A549 (cell line): ENCODE measurements around the gene SCML1. TPM values are rescaled to one million over a fixed set of nuclear protein-coding genes. Genes with fewer than 3 reads are reported as not detected.

Source experiments
- ATAC-seq, 2 experiments: fragments of 200-7000 bp in 1 of 2; fragments of >200 bp in 1 of 2; cut with Nextera tagmentation in 1 of 2; cut with Tn5 transposase in 1 of 2; 3 replicates each; pipeline versions ENCODE4 v1.8.0 to v1.9.1; 2018 to 2020; ENCODE audit warnings: mild to moderate bottlenecking in 1 of 2, moderate library complexity in 1 of 2
- CTCF ChIA-PET: fragments of 300-600 bp; sonication (Branson Sonifier 250); formaldehyde crosslinking; extraction: SDS; loops from one replicate; lab custom pipeline; 2021; ENCODE audit warnings: antibody characterized with exemption, inconsistent platforms; lab: Yijun Ruan, JAX
- POLR2A ChIA-PET: fragments of 350-600 bp; formaldehyde crosslinking; extraction: SDS; loops from one replicate; lab custom pipeline; 2021; ENCODE audit warnings: antibody characterized with exemption, inconsistent platforms; lab: Yijun Ruan, JAX
- DNase-seq, 2 experiments: peaks; one replicate each; pipeline versions ENCODE4 v3.0.0 to v3.0.0-alpha.2; 2011 to 2016; ENCODE audit warnings: low read depth in 1 of 2, low spot score in 1 of 2
- FAIRE-seq: peaks from 2 replicates; lab custom pipeline; 2011; peaks lifted over from hg19 to GRCh38; lab: Jason Lieb, UNC
- H3K27ac ChIP-seq, 2 experiments: fragments of >200 bp; sonication (Bioruptor Twin); formaldehyde crosslinking; 3 replicates each; pipeline ENCODE4 v1.5.1; 2016 to 2017
- H3K4me1 ChIP-seq: fragments of >200 bp; sonication (Bioruptor Twin); formaldehyde crosslinking; 3 replicates; pipeline ENCODE4 v1.6.1; 2016
- H3K4me2 ChIP-seq: fragments of >200 bp; sonication (Bioruptor Twin); formaldehyde crosslinking; 3 replicates; pipeline ENCODE4 v1.6.1; 2016
- H3K4me3 ChIP-seq: fragments of >200 bp; sonication (Bioruptor Twin); formaldehyde crosslinking; 3 replicates; pipeline ENCODE4 v1.5.1; 2016
- H3K9me3 ChIP-seq: fragments of >200 bp; sonication (Bioruptor Twin); formaldehyde crosslinking; 3 replicates; pipeline ENCODE4 v1.6.1; 2016
- CBX8 ChIP-seq: fragments of 200-600 bp; sonication (generic); IDR thresholded peaks from 2 replicates; pipeline ENCODE4 v1.6.1; 2016
- CHD4 ChIP-seq: fragments of 200-600 bp; sonication (generic); IDR thresholded peaks from 2 replicates; pipeline ENCODE4 v1.6.1; 2016; ENCODE audit warnings: antibody characterized with exemption, mild to moderate bottlenecking, borderline replicate concordance
- EP300 ChIP-seq, 2 experiments: fragments of >200 bp; sonication (Bioruptor Twin); formaldehyde crosslinking; IDR thresholded peaks; 2 replicates in 1 of 2; 3 replicates in 1 of 2; pipeline ENCODE4 v1.6.1; 2016 to 2017
- ESRRA ChIP-seq: fragments of 150-350 bp; IDR thresholded peaks from 2 replicates; pipeline ENCODE4 v1.6.1; 2014; ENCODE audit warnings: mild to moderate bottlenecking, low read length, borderline replicate concordance
- FOSL2 ChIP-seq, 2 experiments: fragments of 450-650 bp in 1 of 2; fragments of >200 bp in 1 of 2; sonication (Bioruptor Twin) in 1 of 2; formaldehyde crosslinking; IDR thresholded peaks; 2 replicates each; pipeline versions ENCODE4 v1.5.0 to v1.6.1; 2016 to 2020; ENCODE audit warnings: mild to moderate bottlenecking in 1 of 2, moderate library complexity in 1 of 2
- FOXS1 ChIP-seq: fragments of 250-450 bp; sonication (Bioruptor Pico); IDR thresholded peaks from 2 replicates; pipeline ENCODE4 v1.5.0; 2020; ENCODE audit warnings: mild to moderate bottlenecking, moderate library complexity
- HDAC2 ChIP-seq: fragments of 200-600 bp; sonication (generic); IDR thresholded peaks from 2 replicates; pipeline ENCODE4 v1.6.1; 2016
- HOXB5 ChIP-seq: fragments of 250-450 bp; sonication (Bioruptor Pico); IDR thresholded peaks from 2 replicates; pipeline ENCODE4 v1.5.0; 2020; ENCODE audit warnings: mild to moderate bottlenecking, moderate library complexity
- JUN ChIP-seq, 2 experiments: fragments of >200 bp; sonication (Bioruptor Twin); formaldehyde crosslinking; IDR thresholded peaks; 2 replicates in 1 of 2; 3 replicates in 1 of 2; pipeline ENCODE4 v1.6.1; 2016 to 2017
- MAFK ChIP-seq: fragments of 450-650 bp; IDR thresholded peaks from 2 replicates; pipeline ENCODE4 v1.6.1; 2014; ENCODE audit not compliant: partially characterized antibody
- MAZ ChIP-seq: fragments of 150-350 bp; IDR thresholded peaks from 2 replicates; pipeline ENCODE4 v1.6.1; 2014; ENCODE audit warnings: antibody characterized with exemption, low read depth, low read length, borderline replicate concordance
- PHF8 ChIP-seq: fragments of 200-600 bp; sonication (generic); IDR thresholded peaks from 2 replicates; pipeline ENCODE4 v1.6.1; 2016; ENCODE audit warnings: low read depth, mild to moderate bottlenecking, antibody characterized with exemption, moderate library complexity, borderline replicate concordance
- POLR2AphosphoS2 ChIP-seq: conservative IDR thresholded peaks from 2 replicates; pipeline ENCODE4 v1.6.1; 2012; ENCODE audit warnings: low read length, improper control_type of control experiment, inconsistent platforms
- RAD21 ChIP-seq, 2 experiments: fragments of >200 bp in 1 of 2; sonication (Bioruptor Twin) in 1 of 2; formaldehyde crosslinking in 1 of 2; IDR thresholded peaks in 1 of 2; conservative IDR thresholded peaks in 1 of 2; 2 replicates in 1 of 2; 3 replicates in 1 of 2; pipeline ENCODE4 v1.6.1; 2012 to 2018; ENCODE audit warnings: inconsistent platforms in 1 of 2
- SMC3 ChIP-seq: fragments of >200 bp; sonication (Bioruptor Twin); formaldehyde crosslinking; IDR thresholded peaks from 3 replicates; pipeline ENCODE4 v1.6.1; 2018; ENCODE audit warnings: inconsistent platforms
- SREBF2 ChIP-seq: fragments of 450-650 bp; IDR thresholded peaks from 2 replicates; pipeline ENCODE4 v1.6.1; 2014; ENCODE audit warnings: mild to moderate bottlenecking, moderate library complexity
- TP53 ChIP-seq: fragments of 250-450 bp; sonication (Bioruptor Pico); IDR thresholded peaks from 2 replicates; pipeline ENCODE4 v1.5.0; 2021; ENCODE audit warnings: mild to moderate bottlenecking, moderate library complexity
- ZC3H11A ChIP-seq: fragments of 450-650 bp; IDR thresholded peaks from 2 replicates; pipeline ENCODE4 v1.6.1; 2014; ENCODE audit warnings: antibody characterized with exemption, mild to moderate bottlenecking
- WGBS: methylation state at CpG from one replicate; pipeline ENCODE4 v1.1.6; 2017; ENCODE audit errors: missing lambda C conversion rate; 5-methylcytosine and 5-hydroxymethylcytosine counted together
- polyA plus RNA-seq, 4 experiments: library from polyadenylated mRNA; depleted of rRNA in 3 of 4; stranded (reverse); fragments of >200 nt; fragmentation: RNase III in 1 of 4; extraction: RNeasy Plus Mini Kit Qiagen cat#74134 plus additional on column Dnase treatment in 1 of 4; gene quantifications; 2 replicates in 3 of 4; 3 replicates in 1 of 4; pipeline ENCODE4 v1.2.3, GENCODE V29; 2011 to 2017
- TF ChIP-seq, protein P1 (sequence below): fragments of >200 bp; sonication (Bioruptor Twin); formaldehyde crosslinking; IDR thresholded peaks from 3 replicates; pipeline ENCODE4 v1.5.1; 2016
- TF ChIP-seq, protein P2 (sequence below): fragments of 250-450 bp; sonication (Bioruptor Pico); IDR thresholded peaks from 2 replicates; pipeline ENCODE4 v1.5.0; 2021; ENCODE audit warnings: mild to moderate bottlenecking, moderate library complexity, borderline replicate concordance
- TF ChIP-seq, protein P3 (sequence below): IDR thresholded peaks from 2 replicates; pipeline ENCODE4 v1.6.1; 2012; ENCODE audit warnings: low read depth, borderline replicate concordance
- TF ChIP-seq, protein P4 (sequence below): fragments of >200 bp; sonication (Bioruptor Twin); formaldehyde crosslinking; IDR thresholded peaks from 3 replicates; pipeline ENCODE4 v1.6.1; 2016
- TF ChIP-seq, protein P5 (sequence below): fragments of 250-450 bp; sonication (Bioruptor Pico); IDR thresholded peaks from 2 replicates; pipeline ENCODE4 v1.5.0; 2020; ENCODE audit warnings: low read depth, mild to moderate bottlenecking, moderate library complexity

Gene SCML1
- polyA plus RNA-seq, 2 of the 4 experiments (the other 2 are of a cell fraction), result 4.9 to 13.3 TPM

DNA sequence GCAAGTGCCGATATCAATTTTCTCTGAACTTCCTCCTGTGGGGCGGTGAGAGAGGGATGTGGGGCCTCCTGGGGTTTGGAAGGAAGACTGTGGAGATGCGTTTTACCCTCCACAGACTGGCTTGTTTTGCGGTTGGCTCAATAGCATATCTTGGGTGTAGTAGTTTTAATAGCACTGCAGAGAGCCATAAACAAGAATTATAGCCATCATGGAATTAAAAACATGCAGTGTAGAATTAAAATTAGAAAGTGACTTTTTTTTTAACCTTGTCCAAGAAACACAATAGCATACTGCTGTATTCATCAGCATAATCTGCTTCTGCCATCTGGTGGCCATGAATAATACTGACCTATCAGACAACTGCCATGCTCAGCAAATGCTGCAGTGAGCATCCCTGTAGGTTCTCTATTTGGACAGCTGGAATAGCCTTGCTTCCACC is 47.3 kb upstream of the SCML1 start:
- H3K4me1 ChIP-seq, result peaks cover 6% of the 10 kb centered on the region; the same call in 2 of the 3 replicates
- H3K27ac ChIP-seq, result peak overlapping the region in 1 of 2 experiments; percentile 52; a peak in 3 of 6 replicates
- CTCF ChIA-PET, result interaction anchor here (0.5 to 3.0 kb wide), 20 partner anchors 10 to 530 kb away, joined by 3 to 30 read pairs (median 3); no protein-coding TSS in a partner anchor
- 52% methylated on average over 4 of the region's 4 CpGs for WGBS
- peak; percentile 35 to 64 for DNase-seq
- POLR2A ChIA-PET, result no interaction called here
- peak overlapping the region; percentile 33; the same call in 1 of the 3 replicates for H3K4me2 ChIP-seq
- FAIRE-seq, result peak; percentile 100
- ATAC-seq, result peak; percentile 93 to 94
- no peak overlapping the region for H3K4me3 ChIP-seq
- no peaks in the 10 kb centered on the region for H3K9me3 ChIP-seq
- TF ChIP-seq CHD4 (no peak), MAFK (peak; percentile 88), SMC3 (peak; percentile 89), RAD21 (conservative IDR thresholded peaks at IDR 0.05 in 1 of 2, IDR thresholded peaks at IDR 0.05 in 1 of 2) (peak; percentile 84 to 88), ESRRA (no peak)
- TF ChIP-seq, protein P1, sequence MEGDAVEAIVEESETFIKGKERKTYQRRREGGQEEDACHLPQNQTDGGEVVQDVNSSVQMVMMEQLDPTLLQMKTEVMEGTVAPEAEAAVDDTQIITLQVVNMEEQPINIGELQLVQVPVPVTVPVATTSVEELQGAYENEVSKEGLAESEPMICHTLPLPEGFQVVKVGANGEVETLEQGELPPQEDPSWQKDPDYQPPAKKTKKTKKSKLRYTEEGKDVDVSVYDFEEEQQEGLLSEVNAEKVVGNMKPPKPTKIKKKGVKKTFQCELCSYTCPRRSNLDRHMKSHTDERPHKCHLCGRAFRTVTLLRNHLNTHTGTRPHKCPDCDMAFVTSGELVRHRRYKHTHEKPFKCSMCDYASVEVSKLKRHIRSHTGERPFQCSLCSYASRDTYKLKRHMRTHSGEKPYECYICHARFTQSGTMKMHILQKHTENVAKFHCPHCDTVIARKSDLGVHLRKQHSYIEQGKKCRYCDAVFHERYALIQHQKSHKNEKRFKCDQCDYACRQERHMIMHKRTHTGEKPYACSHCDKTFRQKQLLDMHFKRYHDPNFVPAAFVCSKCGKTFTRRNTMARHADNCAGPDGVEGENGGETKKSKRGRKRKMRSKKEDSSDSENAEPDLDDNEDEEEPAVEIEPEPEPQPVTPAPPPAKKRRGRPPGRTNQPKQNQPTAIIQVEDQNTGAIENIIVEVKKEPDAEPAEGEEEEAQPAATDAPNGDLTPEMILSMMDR, result peak; percentile 76
- TF ChIP-seq, protein P2, sequence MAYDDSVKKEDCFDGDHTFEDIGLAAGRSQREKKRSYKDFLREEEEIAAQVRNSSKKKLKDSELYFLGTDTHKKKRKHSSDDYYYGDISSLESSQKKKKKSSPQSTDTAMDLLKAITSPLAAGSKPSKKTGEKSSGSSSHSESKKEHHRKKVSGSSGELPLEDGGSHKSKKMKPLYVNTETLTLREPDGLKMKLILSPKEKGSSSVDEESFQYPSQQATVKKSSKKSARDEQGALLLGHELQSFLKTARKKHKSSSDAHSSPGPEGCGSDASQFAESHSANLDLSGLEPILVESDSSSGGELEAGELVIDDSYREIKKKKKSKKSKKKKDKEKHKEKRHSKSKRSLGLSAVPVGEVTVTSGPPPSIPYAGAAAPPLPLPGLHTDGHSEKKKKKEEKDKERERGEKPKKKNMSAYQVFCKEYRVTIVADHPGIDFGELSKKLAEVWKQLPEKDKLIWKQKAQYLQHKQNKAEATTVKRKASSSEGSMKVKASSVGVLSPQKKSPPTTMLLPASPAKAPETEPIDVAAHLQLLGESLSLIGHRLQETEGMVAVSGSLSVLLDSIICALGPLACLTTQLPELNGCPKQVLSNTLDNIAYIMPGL, result no peak

DNA sequence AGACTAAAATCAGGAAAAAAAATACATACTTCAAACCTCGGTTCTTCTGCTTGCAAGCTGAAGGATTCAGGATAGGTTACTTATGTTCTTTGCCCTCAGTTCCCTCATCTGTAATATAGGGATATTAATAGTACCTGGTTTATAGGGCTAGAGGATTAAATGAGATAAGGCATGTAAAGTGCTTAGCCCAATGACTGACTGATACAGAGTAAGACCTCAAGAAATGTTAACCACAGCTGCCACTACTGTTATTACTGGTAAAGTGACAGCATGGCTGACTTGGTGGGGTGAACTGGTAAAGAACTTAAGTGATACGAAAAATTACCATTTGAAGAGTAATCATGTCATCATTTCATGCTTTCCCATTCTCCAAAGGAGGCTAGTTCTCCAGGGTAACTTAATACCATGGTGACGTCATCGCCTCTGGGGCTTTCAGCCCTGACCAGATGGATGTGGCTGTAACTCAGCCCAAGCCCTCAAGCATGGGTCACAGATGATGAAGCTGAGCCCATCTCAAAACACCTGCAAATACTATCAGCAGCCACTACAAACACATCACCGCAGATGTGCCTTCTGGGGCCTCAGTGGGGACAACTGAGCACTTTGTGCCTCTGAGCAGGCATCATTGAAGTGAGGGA is 44.5 kb upstream of the SCML1 start:
- no peak for DNase-seq
- Histone ChIP-seq H3K4me1 (peaks cover 6% of the 10 kb centered on the region; the same call in 2 of the 3 replicates), H3K4me2 (no peak overlapping the region), H3K9me3 (no peaks in the 10 kb centered on the region), H3K4me3 (no peak overlapping the region), H3K27ac (no peak overlapping the region)
- peak; percentile 84 for FAIRE-seq
- TF ChIP-seq FOXS1 (CRISPR knock-in tag), result no peak
- TF ChIP-seq ZC3H11A, result no peak
- no peak for TF ChIP-seq HOXB5 (CRISPR knock-in tag)
- TF ChIP-seq POLR2AphosphoS2, result no peak
- TF ChIP-seq HDAC2, result no peak
- no peak for TF ChIP-seq TP53 (CRISPR knock-in tag)
- TF ChIP-seq JUN (IDR thresholded peaks at IDR 0.05), result no peak
- no peak for TF ChIP-seq FOSL2 (IDR thresholded peaks at IDR 0.05)
- TF ChIP-seq FOSL2 (CRISPR knock-in tag; IDR thresholded peaks at IDR 0.05), result no peak
- no peak for TF ChIP-seq EP300 (IDR thresholded peaks at IDR 0.05)
- TF ChIP-seq CBX8, result no peak
- TF ChIP-seq SREBF2, result no peak
- no peak for TF ChIP-seq MAZ
- TF ChIP-seq, protein P3, sequence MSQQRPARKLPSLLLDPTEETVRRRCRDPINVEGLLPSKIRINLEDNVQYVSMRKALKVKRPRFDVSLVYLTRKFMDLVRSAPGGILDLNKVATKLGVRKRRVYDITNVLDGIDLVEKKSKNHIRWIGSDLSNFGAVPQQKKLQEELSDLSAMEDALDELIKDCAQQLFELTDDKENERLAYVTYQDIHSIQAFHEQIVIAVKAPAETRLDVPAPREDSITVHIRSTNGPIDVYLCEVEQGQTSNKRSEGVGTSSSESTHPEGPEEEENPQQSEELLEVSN, result no peak
- TF ChIP-seq PHF8, result no peak
- TF ChIP-seq, protein P4, sequence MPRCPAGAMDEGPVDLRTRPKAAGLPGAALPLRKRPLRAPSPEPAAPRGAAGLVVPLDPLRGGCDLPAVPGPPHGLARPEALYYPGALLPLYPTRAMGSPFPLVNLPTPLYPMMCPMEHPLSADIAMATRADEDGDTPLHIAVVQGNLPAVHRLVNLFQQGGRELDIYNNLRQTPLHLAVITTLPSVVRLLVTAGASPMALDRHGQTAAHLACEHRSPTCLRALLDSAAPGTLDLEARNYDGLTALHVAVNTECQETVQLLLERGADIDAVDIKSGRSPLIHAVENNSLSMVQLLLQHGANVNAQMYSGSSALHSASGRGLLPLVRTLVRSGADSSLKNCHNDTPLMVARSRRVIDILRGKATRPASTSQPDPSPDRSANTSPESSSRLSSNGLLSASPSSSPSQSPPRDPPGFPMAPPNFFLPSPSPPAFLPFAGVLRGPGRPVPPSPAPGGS, result no peak
- TF ChIP-seq, protein P5, sequence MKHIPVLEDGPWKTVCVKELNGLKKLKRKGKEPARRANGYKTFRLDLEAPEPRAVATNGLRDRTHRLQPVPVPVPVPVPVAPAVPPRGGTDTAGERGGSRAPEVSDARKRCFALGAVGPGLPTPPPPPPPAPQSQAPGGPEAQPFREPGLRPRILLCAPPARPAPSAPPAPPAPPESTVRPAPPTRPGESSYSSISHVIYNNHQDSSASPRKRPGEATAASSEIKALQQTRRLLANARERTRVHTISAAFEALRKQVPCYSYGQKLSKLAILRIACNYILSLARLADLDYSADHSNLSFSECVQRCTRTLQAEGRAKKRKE (CRISPR knock-in tag), result no peak
- no peak for ATAC-seq
- ChIA-PET POLR2A (no interaction called here), CTCF (interaction anchor here (1.1 to 1.8 kb wide), 3 partner anchors 11 to 451 kb away, joined by 3 to 4 read pairs (median 4); no protein-coding TSS in a partner anchor)
- 72% methylated on average over 4 of the region's 5 CpGs for WGBS
